K562 (cell line): ENCODE results near the gene NME2. TPM values are rescaled to one million over a fixed set of nuclear protein-coding genes. Genes with fewer than 3 reads are reported as not detected.

ENCODE experiments used
- AFF4 ChIP-seq: sonication (generic); formaldehyde crosslinking; IDR thresholded peaks from 2 replicates; pipeline ENCODE4 v1.8.0; 2023; ENCODE audit warnings: mild to moderate bottlenecking, missing genetic modification reagents
- ARID1B ChIP-seq: fragments of 450-650 bp; IDR thresholded peaks from 2 replicates; pipeline ENCODE4 v1.6.1; 2016; ENCODE audit warnings: antibody characterized with exemption, mild to moderate bottlenecking, inconsistent platforms
- CBFA2T2 ChIP-seq: fragments of 450-650 bp; conservative IDR thresholded peaks from 2 replicates; pipeline ENCODE4 v1.6.1; 2017; ENCODE audit warnings: mild to moderate bottlenecking
- CREB1 ChIP-seq, 2 experiments: sonication (generic) in 1 of 2; formaldehyde crosslinking in 1 of 2; IDR thresholded peaks; 2 replicates each; pipeline versions ENCODE4 v1.6.1 to v1.8.0; 2012 to 2022; ENCODE audit warnings: inconsistent platforms in 1 of 2, mild to moderate bottlenecking in 1 of 2, missing genetic modification reagents in 1 of 2, moderate library complexity in 1 of 2
- ELF4 ChIP-seq: fragments of 450-650 bp; formaldehyde crosslinking; IDR thresholded peaks from 2 replicates; pipeline ENCODE4 v1.4.0; 2022; ENCODE audit warnings: missing genetic modification characterization
- FOSL1 ChIP-seq: fragments of 200-800 bp; sonication (Bioruptor generic); conservative IDR thresholded peaks from 2 replicates; pipeline ENCODE4 v1.6.1; 2016; ENCODE audit warnings: missing genetic modification characterization, missing compliant biosample characterization
- GABPA ChIP-seq: fragments of 200-800 bp; sonication (Bioruptor generic); conservative IDR thresholded peaks from 2 replicates; pipeline ENCODE4 v1.6.1; 2016; ENCODE audit warnings: low read depth, missing genetic modification characterization, missing compliant biosample characterization
- GTF2F1 ChIP-seq: IDR thresholded peaks from 2 replicates; pipeline ENCODE4 v1.6.1; 2011; ENCODE audit warnings: low read depth, low read length, improper control_type of control experiment
- LCOR ChIP-seq: sonication (generic); formaldehyde crosslinking; IDR thresholded peaks from 2 replicates; pipeline ENCODE4 v1.8.0; 2022; ENCODE audit warnings: mild to moderate bottlenecking, missing genetic modification reagents
- MXD1 ChIP-seq: fragments of 250-450 bp; sonication (Bioruptor Pico); IDR thresholded peaks from 2 replicates; pipeline ENCODE4 v1.8.0; 2021; ENCODE audit warnings: borderline replicate concordance, mild to moderate bottlenecking, moderate library complexity; ENCODE audit not compliant: poor library complexity, severe bottlenecking
- NELFE ChIP-seq: IDR thresholded peaks from 2 replicates; pipeline ENCODE4 v1.6.1; 2011; ENCODE audit warnings: mild to moderate bottlenecking; ENCODE audit not compliant: insufficient read depth, insufficient read length
- PHF8 ChIP-seq: fragments of 200-600 bp; sonication (generic); IDR thresholded peaks from 2 replicates; pipeline ENCODE4 v1.6.1; 2012; ENCODE audit warnings: mixed run types, mild to moderate bottlenecking, inconsistent platforms, low read length, moderate library complexity, borderline replicate concordance
- SMARCC2 ChIP-seq: fragments of 450-650 bp; IDR thresholded peaks from 2 replicates; pipeline ENCODE4 v1.6.1; 2017; ENCODE audit warnings: antibody characterized with exemption, moderate library complexity, mild to moderate bottlenecking, low read depth
- SREBF2 ChIP-seq: sonication (generic); formaldehyde crosslinking; IDR thresholded peaks from 2 replicates; pipeline ENCODE4 v1.4.0; 2020; ENCODE audit warnings: mild to moderate bottlenecking, missing genetic modification reagents
- U2AF2 ChIP-seq: fragments of 200-400 bp; formaldehyde crosslinking; optimal IDR thresholded peaks from 2 replicates; pipeline ENCODE3; 2017; ENCODE audit warnings: low read depth, mild to moderate bottlenecking, low read length
- USF1 ChIP-seq: sonication (generic); formaldehyde crosslinking; IDR thresholded peaks from 2 replicates; pipeline ENCODE4 v1.9.0; 2022; ENCODE audit warnings: mild to moderate bottlenecking, missing genetic modification reagents
- ZNF395 ChIP-seq: fragments of 200-800 bp; sonication (Bioruptor generic); IDR thresholded peaks from 2 replicates; pipeline ENCODE4 v1.6.1; 2017; ENCODE audit warnings: missing genetic modification characterization, missing compliant biosample characterization
- ZNF740 ChIP-seq, 3 experiments: fragments of 200-800 bp in 1 of 3; sonication (Bioruptor generic) in 1 of 3; sonication (generic) in 1 of 3; formaldehyde crosslinking in 1 of 3; IDR thresholded peaks; 2 replicates each; pipeline versions ENCODE4 v1.6.1 to v1.8.0; 2016 to 2022; ENCODE audit warnings: mild to moderate bottlenecking in 2 of 3, missing compliant biosample characterization in 2 of 3, missing genetic modification characterization in 2 of 3, missing genetic modification reagents in 1 of 3
- polyA plus RNA-seq, 8 experiments: library from polyadenylated mRNA; depleted of rRNA in 4 of 8; stranded (reverse) in 5 of 8; unstranded in 3 of 8; fragments of >200 nt; fragmentation: Nextera tagmentation in 2 of 8; fragmentation: Illumina TruSeq in 1 of 8; extraction: Ambion mirVana in 2 of 8; extraction: Trizol in 1 of 8; gene quantifications; 2 replicates each; pipeline versions ENCODE4 v1.2.1 to v1.2.3, GENCODE V29; 2011 to 2014; ENCODE audit warnings: inconsistent platforms in 1 of 8, missing spikeins in 1 of 8
- total RNA-seq, 7 experiments: library from RNA; depleted of rRNA in 6 of 7; stranded (reverse); fragments of >200 nt in 6 of 7; fragmentation: Illumina TruSeq in 2 of 7; extraction: Trizol in 2 of 7; gene quantifications; 2 replicates each; pipeline versions ENCODE4 v1.2.1 to v1.2.3, GENCODE V29; 2011 to 2021; ENCODE audit warnings: low replicate concordance in 1 of 7

Gene NME2
- total and polyA plus RNA-seq, 9 of the 15 experiments (the other 6 are each of a cell fraction or from before 2014, with no cell fraction given), result 684 to 1,202 (median 924) TPM

GRCh38 chr17:51166198-51166986 is at the start of gene NME2 (continued):
- no peak for TF ChIP-seq U2AF2
- TF ChIP-seq ZNF395 (CRISPR knock-in tag), result no peak; the same call in 1 of the 2 replicates
- TF ChIP-seq LCOR, result no peak
- peak; percentile 82 for TF ChIP-seq GABPA
- TF ChIP-seq GTF2F1, result no peak
- TF ChIP-seq CBFA2T2, result no peak; the same call in 1 of the 2 replicates
- TF ChIP-seq SMARCC2, result no peak
- no peak; the same call in 1 of the 2 replicates for TF ChIP-seq ZNF740 (CRISPR knock-in tag; IDR thresholded peaks at IDR 0.05)
- no peak; a peak in 1 of 4 replicates for TF ChIP-seq ZNF740 (tag; IDR thresholded peaks at IDR 0.05)
- TF ChIP-seq FOSL1 (tag), result no peak; the same call in 1 of the 2 replicates
- peak; percentile 67; the same call in 1 of the 2 replicates for TF ChIP-seq AFF4 (CRISPR knock-in tag)
- no peak for TF ChIP-seq SREBF2
- peak; percentile 96 for TF ChIP-seq MXD1 (CRISPR knock-in tag)
- 0 out of 2 replicates have a peak, but pooled peaks have one; percentile 11 for TF ChIP-seq CREB1 (IDR thresholded peaks at IDR 0.05)
- no peak; the same call in 1 of the 2 replicates for TF ChIP-seq CREB1 (CRISPR knock-in tag; IDR thresholded peaks at IDR 0.05)
- no peak for TF ChIP-seq ELF4 (CRISPR knock-in tag)
- no peak for TF ChIP-seq ARID1B
- TF ChIP-seq PHF8, result peak; percentile 76; the same call in 1 of the 2 replicates
- TF ChIP-seq USF1 (CRISPR knock-in tag), result peak; percentile 75
- no peak for TF ChIP-seq NELFE
